Keratinocyte (primary cell): Measurements from ENCODE around the gene FGD4.

Source experiments
- CTCF ChIP-seq, 3 experiments: IDR thresholded peaks in 1 of 3; conservative IDR thresholded peaks in 1 of 3; optimal IDR thresholded peaks in 1 of 3; 2 replicates in 2 of 3; 3 replicates in 1 of 3; pipeline versions ENCODE3 to v1.5.1; 2011; ENCODE audit warnings: low read length in 3 of 3, mild to moderate bottlenecking in 3 of 3, moderate library complexity in 2 of 3, control low read depth in 1 of 3, inconsistent platforms in 1 of 3; ENCODE audit not compliant: insufficient read depth in 2 of 3; ENCODE audit errors: extremely low read depth in 1 of 3
- EZH2 ChIP-seq: IDR thresholded peaks from one replicate; pipeline ENCODE4 v1.6.1; 2012; ENCODE audit warnings: inconsistent platforms, mild to moderate bottlenecking, low read length, moderate library complexity

GRCh38 chr12:32369202-32369601, 30.2 kb upstream of the FGD4 start:
- TF ChIP-seq CTCF (optimal IDR thresholded peaks at IDR 0.05 in 1 of 3, IDR thresholded peaks at IDR 0.05 in 1 of 3, conservative IDR thresholded peaks at IDR 0.05 in 1 of 3; ENCODE audit: extremely low read depth in 1 of 3, insufficient read depth in 2 of 3, low read length in 3 of 3) (no peak), EZH2 (no peak)
